Upper lobe of left lung (tissue), 4 donors: Measurements from ENCODE around the gene PARN.

Experiments used
- CTCF ChIP-seq, 6 experiments: fragments of 450-650 bp in 4 of 6; fragments of 200-600 bp in 2 of 6; sonication (generic) in 2 of 6; IDR thresholded peaks; one replicate each; pipeline ENCODE4 v1.5.1; 2016 to 2019; ENCODE audit warnings: antibody characterized with exemption in 6 of 6
- EP300 ChIP-seq, 4 donors: sonication (generic); formaldehyde crosslinking; IDR thresholded peaks; one replicate each; pipeline ENCODE4 v1.5.1; 2017; ENCODE audit warnings: antibody characterized with exemption in 4 of 4, control low read depth in 2 of 4
- POLR2A ChIP-seq, 4 donors: fragments of 450-650 bp; IDR thresholded peaks; one replicate each; pipeline ENCODE4 v1.5.1; 2016 to 2017; ENCODE audit warnings: antibody characterized with exemption in 4 of 4, mild to moderate bottlenecking in 2 of 4
- POLR2AphosphoS5 ChIP-seq, 2 donors: sonication (generic); formaldehyde crosslinking; IDR thresholded peaks; one replicate each; pipeline ENCODE4 v1.5.1; 2017; ENCODE audit warnings: antibody characterized with exemption in 2 of 2

GRCh38 chr16:14524979-14525378 lies 105.1 kb downstream of the PARN start:
- TF ChIP-seq CTCF (IDR thresholded peaks at IDR 0.05) = no peak
- TF ChIP-seq POLR2A (IDR thresholded peaks at IDR 0.05) = no peak
- no peak for TF ChIP-seq EP300 (IDR thresholded peaks at IDR 0.05)
- TF ChIP-seq POLR2AphosphoS5 (IDR thresholded peaks at IDR 0.05) = no peak
